Hematopoietic multipotent progenitor cell treated with erythropoietin and hydrocortisone succinate and interleukin-3 and kit ligand, for 15 days (in vitro differentiated cells): Measurements from ENCODE around the gene MAP3K7.
"Not testable (repeated sequence)": the region's sequence is repeated elsewhere in the genome, so short reads cannot be mapped to it uniquely, and the experiment has no call there.

Experiments
- DNase-seq: peaks from one replicate; pipeline ENCODE4 v3.0.0-alpha.2; 2015; ENCODE audit warnings: low spot score

MAP3K7 gene

DNA sequence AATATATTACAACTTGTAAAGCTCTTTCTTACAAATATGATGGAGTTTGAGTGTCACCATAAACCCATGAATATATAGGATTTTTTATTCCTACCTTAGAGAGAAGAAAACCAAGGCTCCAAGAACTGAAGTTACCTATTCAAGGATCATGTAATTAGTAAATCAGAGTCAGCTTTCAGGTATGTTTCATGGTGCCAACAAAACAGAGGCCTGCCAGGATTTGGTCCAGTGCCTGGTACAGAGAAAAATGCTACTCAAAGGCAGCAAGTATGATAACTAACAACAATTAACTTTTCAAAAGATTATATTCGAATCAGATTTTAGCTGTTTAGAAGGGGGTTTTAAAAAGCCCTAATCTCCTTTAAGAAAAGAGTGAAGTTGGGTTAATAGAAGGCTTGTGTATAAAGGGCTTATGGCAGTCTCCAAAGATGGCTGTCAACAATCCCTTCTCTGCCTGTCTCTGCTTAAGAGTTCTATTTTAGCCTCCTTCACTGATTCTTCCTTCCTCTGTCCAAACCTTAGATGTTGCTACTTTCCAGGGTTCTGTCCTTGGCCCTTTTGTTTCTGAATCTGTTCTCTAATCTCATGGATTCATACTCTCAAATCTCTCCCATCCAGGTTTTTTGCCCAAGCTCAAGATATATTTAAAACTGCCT lies 7.8 kb downstream of the MAP3K7 start:
- DNase-seq: no peak

DNA sequence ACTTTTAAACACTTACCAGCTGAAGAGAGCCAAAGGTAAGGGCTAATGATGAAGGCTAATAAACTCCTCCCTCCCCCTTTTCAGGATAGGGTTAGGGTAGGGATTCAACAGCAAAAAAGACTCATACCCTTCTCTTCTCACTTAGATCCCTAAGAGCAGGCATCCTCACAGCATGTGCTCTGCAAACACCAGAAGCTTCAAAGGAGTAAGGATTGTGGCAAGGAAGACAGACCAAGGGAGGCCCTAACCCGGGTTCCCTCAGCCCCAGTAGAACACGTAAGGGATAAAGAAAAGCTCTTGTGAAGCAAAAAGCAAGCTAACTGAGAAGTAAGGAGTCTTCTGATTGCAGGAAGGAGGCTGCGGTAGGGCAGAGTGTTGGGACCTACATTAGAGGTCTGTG lies 11.6 kb downstream of the MAP3K7 start:
- DNase-seq: no peak

DNA sequence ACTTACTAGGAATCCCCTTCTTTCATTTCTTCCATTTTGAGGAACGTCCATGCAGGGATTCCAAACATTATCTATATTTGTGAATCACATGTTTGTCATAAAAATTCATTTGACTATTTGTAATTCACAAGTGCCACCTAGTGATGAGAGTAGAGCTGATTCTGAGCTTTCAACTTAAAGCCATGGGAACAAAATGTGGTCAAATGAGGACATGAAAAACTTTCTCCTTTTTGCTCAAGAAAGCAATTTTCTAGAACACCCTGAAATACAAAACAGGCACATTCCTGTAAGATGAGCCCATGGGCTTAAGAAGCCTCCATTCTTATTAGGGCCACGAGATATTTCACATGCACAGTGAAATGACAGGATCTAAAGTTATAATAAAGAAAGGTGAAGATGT lies 12.3 kb downstream of the MAP3K7 start:
- no peak for DNase-seq

DNA sequence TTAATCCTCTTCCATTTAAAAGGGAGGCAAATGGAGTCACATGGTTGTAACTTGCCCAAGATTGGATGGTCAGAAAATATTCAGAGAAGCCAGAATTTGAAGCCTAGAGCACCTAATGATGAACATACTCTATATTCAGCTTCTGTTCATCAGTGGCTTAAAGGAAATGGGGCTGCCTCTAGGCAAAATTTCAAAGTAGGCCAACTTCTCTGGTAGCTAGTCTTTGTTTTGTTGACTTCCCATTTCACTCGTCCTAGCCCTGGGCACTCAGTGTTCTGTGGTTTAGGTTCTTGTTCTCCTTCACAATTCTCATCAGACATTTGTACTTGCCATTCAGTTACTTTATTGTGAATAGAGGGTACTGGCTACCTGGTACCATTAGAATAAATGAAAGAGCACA lies 13.2 kb downstream of the MAP3K7 start:
- no peak for DNase-seq

DNA sequence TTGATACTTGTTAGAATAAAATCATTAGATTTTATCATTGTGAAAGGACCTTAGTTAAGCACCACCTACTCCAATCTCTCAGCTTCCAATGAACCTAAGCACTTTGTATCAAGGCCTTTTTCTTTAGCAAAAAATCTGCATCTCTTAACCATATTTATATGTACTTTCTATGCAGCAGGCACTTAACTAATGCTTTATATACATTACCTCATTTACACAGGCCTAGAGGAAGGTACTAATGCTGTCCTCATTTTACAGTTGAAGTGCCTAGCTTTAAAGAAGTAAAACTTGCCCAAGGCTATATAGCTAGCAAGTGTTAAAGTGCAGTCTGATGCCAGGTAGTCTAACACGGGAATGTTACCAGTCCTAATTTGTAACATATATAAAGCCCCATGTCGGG lies 14.0 kb downstream of the MAP3K7 start:
- no peak for DNase-seq

DNA sequence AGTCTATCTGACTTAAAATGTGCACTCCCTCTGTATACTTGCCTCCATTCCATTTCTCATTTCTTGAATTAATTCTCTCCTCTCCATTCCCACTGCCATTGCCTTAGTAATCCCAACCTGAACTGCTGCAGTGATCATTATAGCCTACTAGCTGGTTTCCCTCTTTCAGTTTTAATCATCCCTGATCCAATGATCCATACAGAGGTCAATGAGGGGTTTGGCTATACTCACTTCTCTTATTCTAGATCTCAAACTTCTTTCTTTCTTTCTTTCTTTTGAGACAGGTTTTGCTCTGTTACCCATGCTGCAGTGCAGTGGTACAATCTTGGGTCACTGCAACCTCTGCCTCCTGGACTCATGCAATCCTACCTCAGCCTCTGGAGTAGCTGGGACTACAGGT lies 17.6 kb downstream of the MAP3K7 start:
- no peak for DNase-seq

DNA sequence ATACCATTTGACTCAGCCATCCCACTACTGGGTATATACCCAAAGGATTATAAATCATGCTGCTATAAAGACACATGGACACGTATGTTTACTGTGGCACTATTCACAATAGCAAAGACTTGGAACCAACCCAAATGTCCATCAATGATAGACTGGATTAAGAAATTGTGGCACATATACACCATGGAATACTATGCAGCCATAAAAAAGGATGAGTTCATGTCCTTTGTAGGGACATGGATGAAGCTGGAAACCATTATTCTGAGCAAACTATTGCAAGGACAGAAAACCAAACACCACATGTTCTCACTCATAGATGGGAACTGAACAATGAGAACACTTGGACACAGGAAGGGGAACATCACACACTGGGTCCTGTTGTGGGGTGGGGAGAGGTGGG lies 19.2 kb downstream of the MAP3K7 start:
- not testable (repeated sequence) for DNase-seq

DNA sequence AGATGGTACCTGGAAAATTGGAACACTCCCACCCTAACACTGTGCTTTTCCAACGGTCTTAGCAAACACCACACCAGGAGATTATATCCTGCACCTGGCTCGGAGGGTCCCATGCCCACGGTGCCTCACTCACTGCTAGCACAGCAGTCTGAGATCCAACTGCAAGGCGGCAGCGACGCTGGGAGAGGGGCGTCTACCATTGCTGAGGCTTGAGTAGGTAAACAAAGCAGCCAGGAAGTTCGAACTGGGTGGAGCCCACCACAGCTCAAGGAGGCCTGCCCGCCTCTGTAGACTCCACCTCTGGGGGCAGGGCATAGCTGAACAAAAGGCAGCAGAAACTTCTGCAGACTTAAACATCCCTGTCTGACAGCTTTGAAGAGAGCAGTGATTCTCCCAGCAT lies 24.5 kb downstream of the MAP3K7 start:
- not testable (repeated sequence) for DNase-seq

DNA sequence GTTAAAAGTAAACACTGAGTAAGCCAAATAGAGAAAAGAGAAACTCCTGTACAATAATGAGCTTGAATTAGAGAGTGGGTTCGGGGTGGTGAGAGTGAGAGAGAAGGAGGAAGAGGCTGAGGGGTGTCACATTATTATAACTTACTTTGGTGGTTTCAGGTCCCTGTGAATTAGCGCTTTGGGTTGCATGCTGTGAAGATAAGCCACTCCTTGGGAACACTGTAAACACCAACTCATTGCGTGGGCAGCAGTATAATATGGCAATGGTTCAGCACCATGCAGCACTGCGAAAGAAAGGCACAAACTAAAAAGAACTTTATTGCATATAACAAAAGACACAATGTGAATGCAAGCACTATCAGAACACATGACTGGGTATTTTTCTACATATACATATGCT lies 26.9 kb downstream of the MAP3K7 start:
- DNase-seq: no peak

DNA sequence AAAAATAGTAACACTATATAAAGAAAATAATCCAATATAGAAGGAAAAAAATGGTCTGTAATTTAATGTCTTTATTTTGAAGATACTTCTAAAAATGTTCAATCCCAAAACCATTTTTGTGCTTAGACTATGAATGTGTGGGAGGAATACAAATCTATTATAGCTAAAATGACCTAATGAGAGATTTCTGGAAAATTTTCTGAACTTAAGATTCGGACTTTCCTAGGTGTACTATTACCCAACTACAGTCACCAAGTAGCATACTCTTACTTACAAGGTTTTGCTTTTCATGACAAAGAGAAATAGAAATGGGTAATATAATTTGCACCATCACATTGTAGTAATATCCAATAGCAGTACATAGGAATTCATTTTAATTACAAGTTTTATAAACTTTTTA lies 29.9 kb downstream of the MAP3K7 start:
- no peak for DNase-seq

DNA sequence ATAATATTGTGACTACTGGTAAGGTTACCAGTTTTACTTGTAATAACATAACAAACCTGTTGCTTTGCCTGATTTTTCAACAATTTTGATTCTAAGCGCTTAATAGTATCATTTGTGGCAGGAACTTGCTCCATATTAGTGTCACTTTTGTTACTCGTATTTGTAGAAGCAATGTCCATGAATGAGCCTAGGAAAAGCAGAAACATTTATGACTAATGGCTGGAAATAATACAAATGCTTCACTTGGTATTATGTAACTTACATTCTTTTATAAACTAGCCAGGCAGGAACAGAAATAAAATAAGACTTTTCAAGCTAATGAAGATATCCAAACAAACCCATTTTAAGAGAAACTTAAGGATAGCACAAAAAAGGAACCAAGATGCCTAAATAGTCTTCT lies 38.9 kb downstream of the MAP3K7 start:
- DNase-seq: no peak

DNA sequence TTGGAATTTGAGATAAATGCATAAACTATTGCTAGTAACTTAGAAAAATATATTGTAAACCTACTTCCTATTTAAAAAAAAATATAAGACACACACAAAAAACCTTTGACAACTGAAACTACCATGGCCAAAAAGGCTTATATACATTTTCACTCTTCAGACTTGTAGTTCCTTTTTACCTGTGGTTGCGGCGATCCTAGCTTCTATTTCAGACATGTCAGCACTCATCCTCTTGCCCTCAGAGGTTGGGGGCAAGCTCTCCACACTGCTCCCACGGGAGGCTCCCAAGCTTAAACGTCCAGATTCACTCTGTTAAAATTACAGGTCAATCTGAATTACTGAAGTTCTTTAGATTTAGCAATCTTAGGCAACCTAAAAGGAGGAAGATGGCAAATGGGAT lies 39.8 kb downstream of the MAP3K7 start:
- DNase-seq: no peak

DNA sequence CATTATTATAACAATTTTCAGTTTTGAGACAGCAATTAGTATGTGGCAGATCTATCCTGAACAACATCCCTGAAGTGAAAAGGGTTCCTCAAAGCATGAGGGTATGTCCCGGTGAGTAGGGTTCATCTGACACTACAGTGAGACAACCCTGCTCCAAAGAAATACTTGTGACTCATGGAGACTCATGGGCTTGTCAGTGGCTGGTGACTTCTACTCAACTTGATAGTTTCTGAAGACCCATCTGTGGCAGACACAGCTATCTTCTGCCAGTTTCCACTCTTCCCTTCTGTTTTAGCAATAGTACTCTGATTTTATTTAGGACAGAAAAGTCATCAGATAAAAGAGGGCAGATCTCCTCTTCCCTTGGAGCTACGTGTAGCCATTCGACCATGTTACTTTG lies 41.4 kb downstream of the MAP3K7 start:
- no peak for DNase-seq

DNA sequence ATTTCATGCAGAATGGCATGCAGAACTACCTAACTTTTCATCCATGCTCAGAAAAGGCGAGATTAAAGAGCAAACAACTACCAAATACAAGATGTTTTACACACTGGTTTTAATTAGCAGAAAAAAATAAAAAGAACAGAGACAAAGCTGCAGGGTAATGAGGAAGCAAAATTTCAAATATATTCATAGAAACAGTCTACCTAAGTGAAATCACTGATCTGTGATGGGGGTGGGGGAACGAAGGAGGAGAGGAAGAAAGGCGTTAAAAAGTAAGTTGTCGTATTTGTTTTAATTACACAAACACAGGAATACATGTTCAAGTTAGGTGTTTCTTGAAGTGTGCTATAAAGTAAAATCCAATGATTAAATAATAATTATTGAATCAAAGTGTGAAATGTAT lies 42.1 kb downstream of the MAP3K7 start:
- DNase-seq: no peak

DNA sequence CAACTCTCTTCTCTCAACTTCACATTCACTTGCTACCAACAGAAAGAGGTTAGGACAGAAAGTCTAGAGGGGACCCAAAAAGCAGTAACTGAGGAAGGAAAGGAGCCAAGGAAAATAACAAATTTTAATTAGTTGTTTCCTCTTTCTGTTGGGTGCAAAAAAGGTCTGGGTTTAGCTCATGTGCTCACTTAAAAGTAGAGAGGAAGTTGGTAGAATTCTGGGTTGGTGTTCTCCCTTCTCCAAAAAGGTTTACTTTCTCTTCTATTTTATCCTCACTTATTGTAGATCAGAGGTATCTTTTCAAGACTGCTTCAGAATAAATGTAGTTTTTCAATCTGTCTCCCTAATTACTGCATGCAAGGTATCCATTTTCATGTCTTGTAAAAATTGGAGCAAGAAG lies 42.8 kb downstream of the MAP3K7 start:
- no peak for DNase-seq

DNA sequence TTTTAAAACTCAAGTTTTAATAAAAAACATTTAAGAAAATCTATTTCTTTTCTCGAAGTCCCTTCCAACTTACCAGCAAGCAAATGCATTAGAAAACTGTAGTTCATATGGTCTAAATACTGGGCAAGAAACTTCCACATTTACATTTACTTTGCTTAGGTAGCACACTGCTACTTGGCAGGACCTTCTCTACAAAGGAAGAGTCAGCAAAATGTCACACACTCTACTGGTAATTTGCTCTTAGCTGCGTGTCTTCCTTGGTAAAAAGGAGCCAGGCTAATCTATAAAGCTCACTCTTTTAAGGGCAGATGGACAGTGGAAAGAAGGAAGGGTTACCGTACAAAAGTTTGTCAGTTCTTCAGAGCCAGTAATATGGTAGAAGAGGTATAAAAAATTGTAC lies 45.7 kb downstream of the MAP3K7 start:
- no peak for DNase-seq

DNA sequence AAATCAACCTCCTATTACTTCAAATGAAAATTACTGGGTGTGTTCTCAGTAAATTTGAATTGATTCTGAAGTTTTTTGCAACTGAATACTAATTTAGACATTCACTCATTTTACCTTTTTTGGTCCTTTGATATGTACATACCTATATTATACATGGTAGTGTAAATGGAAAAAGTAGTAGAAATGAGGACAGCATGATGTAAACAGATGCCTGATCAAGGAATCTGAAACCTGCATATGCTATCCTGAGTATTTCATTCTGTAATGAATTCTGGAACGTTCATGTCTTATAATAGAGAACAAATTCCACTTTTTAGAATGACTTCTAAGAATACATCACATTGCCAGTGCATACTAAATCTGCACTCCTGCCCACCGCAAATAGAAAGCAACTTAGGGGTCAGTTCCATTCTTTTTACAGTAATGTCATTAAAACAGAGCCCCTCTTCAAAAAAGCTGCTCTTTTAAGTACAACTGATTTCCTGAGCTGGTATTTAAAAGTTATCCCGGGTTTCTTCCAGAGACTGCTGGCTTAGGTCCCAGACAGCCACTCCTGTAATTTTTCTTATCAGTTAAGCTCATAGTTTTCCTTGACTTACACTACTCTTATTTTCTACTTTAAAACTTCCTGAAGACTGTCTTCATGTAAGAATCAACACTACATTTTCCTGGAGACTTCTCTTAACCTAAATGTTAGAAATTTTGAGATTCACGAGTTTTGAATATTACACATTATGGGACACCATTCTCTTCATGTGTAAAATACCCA lies 48.4 kb downstream of the MAP3K7 start:
- no peak for DNase-seq

DNA sequence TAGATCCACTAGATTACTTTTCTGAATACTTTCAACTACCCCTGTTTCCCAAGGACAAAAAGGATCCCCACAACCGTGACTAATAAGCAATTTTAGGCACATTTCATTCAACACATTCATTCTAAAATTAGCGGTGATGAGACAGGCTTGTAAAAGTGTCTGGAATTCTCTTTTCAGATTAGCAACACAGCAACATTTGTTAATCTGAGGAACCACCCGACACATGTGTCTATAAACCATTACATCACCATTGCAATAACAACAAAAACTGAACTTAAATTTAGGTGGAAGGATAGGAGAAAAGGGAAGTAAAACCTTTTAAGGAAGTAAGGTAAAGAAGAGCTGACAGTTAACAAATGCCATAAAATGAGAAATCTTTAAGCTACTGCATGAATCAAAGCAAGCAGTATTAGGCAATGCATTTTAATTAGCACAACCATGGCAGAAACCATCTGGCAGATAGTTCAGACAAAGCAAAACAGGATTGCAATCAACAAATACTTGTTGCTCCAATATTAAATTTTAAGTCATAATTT lies 49.1 kb downstream of the MAP3K7 start:
- no peak for DNase-seq

DNA sequence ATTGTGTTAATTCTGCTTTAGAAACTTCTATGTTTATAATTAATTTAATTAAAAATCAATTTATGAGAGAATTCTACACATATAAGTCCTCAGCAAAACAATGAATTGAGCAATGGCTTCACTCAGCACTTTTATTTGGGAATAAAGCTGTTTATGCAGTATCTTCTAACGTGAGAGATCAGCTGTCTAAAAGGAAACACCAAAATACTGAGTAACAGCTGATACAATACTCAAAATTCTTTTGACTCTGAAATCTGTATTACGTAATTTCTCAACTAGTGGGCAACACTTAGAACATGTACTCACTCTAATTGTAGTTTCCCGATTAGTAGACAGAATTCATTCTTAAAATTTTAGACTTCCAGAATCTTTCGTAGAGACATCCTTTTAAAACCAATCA lies 49.8 kb downstream of the MAP3K7 start:
- no peak for DNase-seq

DNA sequence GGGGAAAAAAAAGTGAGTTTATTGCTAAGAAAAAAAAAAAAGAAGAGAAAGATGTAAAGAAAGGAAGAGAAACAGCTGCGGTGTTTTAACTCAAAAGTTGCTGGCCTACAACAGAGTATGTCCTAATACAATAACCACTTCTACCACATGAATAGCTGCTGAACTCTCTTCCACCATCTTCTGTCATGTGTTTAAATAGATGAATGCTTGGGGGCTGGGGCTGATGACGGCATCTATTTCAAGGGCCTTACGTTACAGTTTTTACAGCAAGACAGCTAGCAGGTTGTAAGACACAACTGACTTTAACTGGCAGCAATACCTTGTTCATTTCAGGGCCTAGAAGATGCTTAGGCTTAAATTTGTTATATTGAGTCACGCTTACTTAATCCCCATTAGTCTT lies 50.4 kb downstream of the MAP3K7 start:
- no peak for DNase-seq

DNA sequence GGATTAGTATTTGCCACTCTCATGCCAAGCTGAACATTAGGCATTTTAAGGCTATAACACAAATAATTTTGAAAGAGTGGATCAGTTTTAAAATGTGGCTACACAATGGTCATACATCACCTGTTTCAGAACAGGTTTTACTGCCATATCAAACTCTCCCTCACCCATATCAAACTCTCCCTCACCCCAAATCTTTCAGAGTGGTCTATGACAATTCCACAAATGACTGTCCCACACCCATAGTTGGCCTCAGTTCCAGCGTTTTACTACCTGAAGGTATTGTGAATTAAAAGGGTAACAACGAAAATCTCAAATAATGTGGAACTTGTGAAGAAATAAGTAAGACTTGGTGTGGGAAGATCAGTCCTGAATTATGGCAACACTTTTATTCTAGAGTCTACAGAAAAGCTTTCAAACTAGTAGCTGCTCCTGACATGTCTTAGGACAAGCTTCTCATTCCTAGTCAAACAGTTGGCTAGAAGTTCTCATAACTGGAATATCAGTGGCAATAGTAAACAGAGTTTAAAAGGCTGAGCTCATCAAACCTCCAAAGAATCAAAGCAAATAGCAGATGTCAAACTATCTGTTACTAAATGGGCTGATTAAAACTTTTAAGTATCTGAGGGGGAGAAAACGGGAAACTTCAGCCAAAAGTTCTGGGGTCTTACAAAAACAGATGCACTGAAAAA lies 52.4 kb downstream of the MAP3K7 start:
- DNase-seq: no peak

DNA sequence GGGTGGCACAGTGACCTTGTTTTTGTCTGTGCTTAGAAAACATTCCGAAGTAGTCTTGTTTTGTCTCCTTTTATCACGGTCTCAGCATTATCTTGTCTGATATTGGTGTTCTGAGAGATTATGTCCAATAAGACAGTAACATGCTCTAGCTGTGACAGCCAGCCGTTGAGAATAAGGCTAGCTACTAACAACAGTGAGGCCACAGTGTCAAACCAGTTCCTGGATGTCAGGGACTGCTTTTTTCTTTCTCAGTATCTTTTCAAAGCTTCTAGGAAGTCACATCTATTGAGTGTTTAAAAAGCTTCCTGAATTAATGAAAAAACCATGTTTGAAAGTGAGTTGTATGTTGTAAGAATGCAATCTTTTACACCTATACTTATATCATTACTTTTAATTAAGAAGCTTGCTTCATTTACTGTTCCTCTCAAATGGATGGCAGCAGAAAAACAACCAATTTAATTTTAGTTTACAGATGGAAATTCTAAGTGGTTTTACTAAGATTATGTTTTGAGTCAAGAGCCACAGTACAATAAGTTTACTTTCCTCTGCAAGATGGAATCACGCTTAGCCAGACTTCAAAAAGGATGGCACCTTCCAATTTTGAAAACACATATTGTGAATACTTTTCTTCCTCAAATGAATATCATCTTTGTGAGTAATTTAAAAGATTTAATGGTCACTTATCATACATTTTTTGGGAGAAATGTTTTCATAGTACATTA lies 53.1 kb downstream of the MAP3K7 start:
- no peak for DNase-seq

DNA sequence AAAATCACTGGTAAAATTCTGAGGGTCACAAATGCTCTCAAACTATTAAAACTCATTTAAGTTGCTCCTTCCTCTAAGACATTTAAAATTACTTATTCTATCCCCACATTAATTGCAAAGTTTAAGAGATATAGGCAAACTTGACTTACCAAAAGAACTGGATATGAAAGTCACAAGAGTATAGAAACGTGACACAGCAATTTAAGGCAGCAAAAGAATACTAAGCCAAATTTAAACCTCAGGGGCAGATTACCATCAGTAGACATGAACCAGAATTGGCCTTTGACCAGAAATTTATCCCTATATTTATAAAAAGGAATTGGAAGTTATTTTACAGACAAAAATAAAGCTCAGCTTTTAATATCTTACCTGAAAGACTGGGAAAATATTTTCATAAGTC lies 56.0 kb downstream of the MAP3K7 start:
- DNase-seq: peak; percentile 16
